Non-pigmented ciliary epithelial cell (primary cell): ENCODE results near the gene TCHH.
"Not testable (repeated sequence)": the region's sequence is repeated elsewhere in the genome, so short reads cannot be mapped to it uniquely, and the experiment has no call there.

ENCODE experiments used
- DNase-seq: peaks from one replicate; pipeline ENCODE4 v3.0.0-alpha.2; 2010; ENCODE audit warnings: low read depth

Gene TCHH

GRCh38 chr1:152115344-152115743 lies at the start of gene TCHH:
Gene TCHH (minus strand): TSS chr1:152115444. CDS start chr1:152114080, 1,364 bp downstream.
- DNase-seq, result no peak

- no peak for DNase-seq
These were observed 49.4 kb upstream of the TCHH start for GRCh38 chr1:152164517-152165136.

GRCh38 chr1:152162792-152163463 lies 47.7 kb upstream of the TCHH start:
- DNase-seq, result peak; percentile 88

- no peak for DNase-seq
These were observed 45.3 kb upstream of the TCHH start for GRCh38 chr1:152160576-152160975.

GRCh38 chr1:152159144-152159543 lies 43.9 kb upstream of the TCHH start, which contains the start of gene RPTN:
Gene RPTN (minus strand): TSS chr1:152159228. CDS start chr1:152157889, 1,339 bp downstream.
- no peak for DNase-seq

- DNase-seq, result no peak
These were observed 38.8 kb upstream of the TCHH start for GRCh38 chr1:152153996-152154395.

GRCh38 chr1:152151646-152152045 lies 36.4 kb upstream of the TCHH start:
- no peak for DNase-seq

- DNase-seq, result no peak
These were observed 33.7 kb upstream of the TCHH start for GRCh38 chr1:152148981-152149380.

GRCh38 chr1:152148051-152148450 lies 32.8 kb upstream of the TCHH start:
- no peak for DNase-seq

- DNase-seq, result no peak
These were observed 30.5 kb upstream of the TCHH start for GRCh38 chr1:152145769-152146168.

GRCh38 chr1:152144674-152145183 lies 29.5 kb upstream of the TCHH start:
- not testable (repeated sequence) for DNase-seq

GRCh38 chr1:152143150-152143887 lies 28.1 kb upstream of the TCHH start:
- DNase-seq, result no peak

- peak; percentile 35 for DNase-seq
These were observed 26.8 kb upstream of the TCHH start for GRCh38 chr1:152141971-152142584.

- DNase-seq, result no peak
These were observed 22.0 kb upstream of the TCHH start for GRCh38 chr1:152137215-152137614.

GRCh38 chr1:152130186-152130585 lies 14.9 kb upstream of the TCHH start:
- DNase-seq, result no peak

- no peak for DNase-seq
These were observed 12.4 kb upstream of the TCHH start for GRCh38 chr1:152127673-152128072.

GRCh38 chr1:152125834-152126443 lies 10.7 kb upstream of the TCHH start:
- DNase-seq, result no peak

- no peak for DNase-seq
These were observed 3.7 kb upstream of the TCHH start for GRCh38 chr1:152118915-152119314.

- DNase-seq, result no peak
These were observed 2.3 kb downstream of the TCHH start for GRCh38 chr1:152112885-152113432.

- DNase-seq, result no peak
These were observed 3.0 kb downstream of the TCHH start for GRCh38 chr1:152112101-152112884.

- DNase-seq, result no peak
These were observed 3.7 kb downstream of the TCHH start for GRCh38 chr1:152111515-152111968.
